CD4-positive, alpha-beta T cell treated with Interleukin-4 for 1 hour (primary cell): Measurements from ENCODE around the gene DAB2.

Source experiments
- DNase-seq, 2 donors: peaks; one replicate each; pipeline ENCODE4 v3.0.0-alpha.2; 2020 to 2022

The DAB2 gene

DNA sequence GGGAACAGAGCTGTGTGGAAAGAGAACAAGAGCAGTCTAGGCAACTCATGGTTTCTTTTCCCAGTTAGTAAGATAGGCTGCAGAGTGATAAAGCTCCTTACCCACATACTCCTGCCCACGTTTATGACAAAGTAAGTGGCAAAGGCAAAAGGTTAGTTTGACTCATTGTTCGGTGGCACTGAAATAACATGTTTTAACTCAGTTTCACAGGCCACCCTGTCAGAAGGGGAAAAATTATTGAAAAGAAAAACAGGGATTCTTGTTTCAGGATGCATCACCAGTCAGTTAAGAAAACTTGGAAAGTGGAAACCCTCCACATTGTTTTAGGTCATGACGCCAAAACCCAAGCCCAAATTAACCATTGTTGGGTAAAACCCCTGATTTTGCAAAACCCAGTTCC lies 22.3 kb upstream of the DAB2 start:
- no peak for DNase-seq

DNA sequence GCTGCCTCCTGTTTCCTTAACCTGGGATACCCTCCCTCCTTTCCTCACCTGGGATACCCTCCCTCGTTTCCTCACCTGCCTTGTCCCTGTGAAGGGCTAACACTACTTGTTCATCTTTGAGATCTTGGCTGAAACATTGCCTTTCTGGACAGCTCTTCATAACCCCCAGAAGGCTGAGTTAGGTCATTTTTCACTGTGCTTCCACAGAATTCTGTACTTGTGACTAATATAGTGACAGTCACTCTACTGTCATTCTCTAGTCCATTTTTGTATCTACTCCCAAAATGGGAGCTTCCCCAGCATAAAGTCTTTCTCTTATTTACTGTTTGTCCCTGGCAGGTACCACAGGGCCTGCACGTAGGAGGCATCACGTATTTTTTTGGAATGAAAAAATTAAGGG lies 21.5 kb upstream of the DAB2 start:
- DNase-seq: no peak

DNA sequence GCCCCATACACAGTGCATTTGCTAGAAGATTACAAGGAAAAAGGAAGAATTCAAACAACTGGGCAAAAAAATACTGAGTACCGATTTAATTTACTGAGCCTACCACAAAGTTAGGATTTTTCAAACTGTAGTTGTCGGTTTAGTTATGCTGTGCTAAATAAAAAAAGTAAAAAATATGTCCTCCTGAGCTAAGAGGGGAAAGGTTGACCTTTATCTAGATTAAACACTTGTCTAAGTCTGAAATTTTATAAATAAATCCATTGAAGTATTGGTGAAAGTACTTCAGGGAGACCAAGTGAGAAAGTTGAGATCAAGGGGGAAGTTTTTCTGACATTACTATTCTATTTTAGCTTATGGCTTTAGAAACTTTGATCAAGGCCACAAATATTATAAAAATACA lies 19.1 kb upstream of the DAB2 start:
- DNase-seq: no peak

DNA sequence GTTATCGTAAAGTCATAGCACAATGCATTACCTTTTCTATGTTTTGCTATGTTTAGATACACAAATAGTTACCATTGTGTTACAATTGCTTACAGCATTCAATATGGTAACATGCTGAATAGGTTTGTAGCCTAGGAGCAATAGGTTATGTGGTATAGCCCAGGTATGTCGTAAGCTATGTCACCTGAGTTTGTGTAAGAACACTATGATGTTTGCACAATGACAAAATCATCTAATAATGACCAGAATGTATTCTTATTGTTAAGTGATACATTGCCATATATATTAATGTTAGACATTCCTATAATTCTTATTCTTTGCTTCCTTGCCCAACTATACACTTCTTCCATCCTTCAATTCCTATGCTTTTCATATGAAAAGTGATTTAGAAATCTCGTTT lies 18.2 kb upstream of the DAB2 start:
- no peak for DNase-seq

DNA sequence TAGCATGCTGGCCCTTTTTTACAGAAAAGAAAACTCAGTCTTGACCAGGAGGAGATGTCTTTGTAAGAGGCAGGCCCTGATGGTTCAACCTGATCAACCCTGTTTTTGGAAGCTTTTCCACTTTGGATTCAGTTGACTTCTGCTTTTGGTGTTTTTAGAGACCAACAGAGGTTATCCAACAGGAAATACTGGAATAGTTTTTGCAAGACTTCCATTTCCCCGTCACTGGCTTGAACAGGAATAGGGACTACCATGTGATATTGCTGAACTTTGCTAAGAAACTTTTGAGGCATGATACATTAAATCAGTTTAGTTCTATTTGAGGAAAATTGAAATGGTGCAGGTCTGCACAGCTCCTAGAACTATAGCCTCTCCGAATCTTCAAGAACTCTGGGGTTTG lies 17.1 kb upstream of the DAB2 start:
- no peak for DNase-seq

DNA sequence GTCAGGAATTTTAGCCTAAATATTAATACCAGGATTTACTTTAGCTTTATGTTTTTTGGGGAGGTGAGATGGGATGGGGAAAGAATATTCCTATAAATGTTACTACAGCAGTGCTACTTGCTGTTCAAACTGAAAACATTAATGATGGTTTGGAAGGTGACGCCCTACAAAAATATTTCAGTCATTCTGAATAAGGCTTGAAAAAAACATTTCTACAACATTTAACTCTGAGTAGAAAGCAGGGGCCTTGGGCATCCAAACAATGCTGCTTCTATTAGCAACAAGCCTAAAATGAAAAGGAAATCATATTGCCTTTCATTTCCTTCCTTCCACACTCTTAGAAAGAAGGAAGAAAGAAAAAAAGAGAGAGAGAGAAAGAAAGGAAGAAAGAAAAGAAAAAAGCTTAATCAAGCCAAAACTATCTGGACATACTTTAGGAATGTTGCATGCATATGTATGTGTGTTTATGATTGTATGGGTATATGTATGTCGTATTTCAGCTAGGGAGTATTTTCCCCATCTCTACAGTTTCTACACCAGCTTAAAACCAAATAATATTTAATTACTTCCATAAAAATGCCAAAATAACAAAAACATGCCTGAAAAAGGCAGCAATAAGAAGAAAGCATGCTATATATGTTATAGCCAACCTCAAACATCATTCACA lies 16.3 kb upstream of the DAB2 start:
- DNase-seq: no peak

DNA sequence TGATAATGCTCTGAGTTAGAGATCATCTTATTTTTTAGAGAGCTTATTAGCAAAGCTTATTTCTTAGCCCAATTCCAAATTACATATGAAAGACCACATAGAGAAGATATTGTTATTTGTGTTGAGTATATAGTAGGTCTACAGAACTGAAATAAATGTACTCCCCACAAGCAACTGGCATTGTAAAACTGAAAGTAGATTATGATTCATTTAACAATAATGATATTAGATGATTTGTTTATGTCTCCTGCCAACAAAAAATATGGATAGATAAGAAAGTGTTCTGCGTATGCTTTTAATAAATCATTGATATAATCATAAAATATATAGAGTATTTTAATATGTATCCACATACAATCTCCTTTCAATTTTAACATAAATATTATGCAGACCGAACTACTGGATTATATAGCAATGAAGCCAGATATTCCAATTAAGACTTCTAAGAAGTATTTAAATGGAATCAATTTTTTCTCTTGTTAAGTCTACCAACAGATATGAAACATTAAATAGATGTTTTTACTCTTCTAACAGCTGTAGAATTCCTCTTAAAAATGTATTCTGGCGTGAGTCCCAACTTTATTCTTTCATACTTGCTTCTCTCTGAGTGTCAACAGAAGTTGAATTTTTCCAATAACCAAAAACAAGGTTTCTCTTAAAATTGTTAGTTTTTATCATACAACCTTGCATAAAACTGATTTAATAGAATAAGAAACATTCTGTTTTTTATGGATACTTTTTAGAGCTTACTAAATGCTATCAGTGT lies 15.6 kb upstream of the DAB2 start:
- DNase-seq: no peak

DNA sequence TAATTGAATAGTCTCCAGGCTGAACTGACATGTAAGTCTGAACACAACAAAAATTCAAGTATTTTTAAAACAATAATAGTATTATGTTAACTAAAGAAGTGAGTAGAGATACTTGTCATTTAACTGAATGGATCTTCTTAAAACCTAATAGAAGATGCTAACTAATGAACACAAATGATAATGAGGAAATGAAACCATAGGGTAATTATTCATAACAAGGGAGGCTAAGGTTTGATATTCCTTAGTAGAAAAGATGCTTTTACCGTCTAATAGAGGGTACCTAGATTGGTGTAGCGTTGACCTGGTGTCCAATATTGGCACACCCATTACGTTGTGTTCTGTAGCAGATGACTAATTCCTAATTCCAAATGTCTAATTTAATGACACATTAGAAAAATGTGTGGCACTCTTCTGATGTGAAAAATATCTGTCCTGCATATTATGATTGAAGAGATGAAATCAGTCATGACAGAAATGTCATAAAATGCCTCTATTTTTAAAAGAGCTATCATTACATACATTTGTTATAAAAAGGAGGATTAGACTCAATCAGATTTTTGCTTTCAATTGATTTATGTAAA lies 14.9 kb upstream of the DAB2 start:
- DNase-seq: no peak

DNA sequence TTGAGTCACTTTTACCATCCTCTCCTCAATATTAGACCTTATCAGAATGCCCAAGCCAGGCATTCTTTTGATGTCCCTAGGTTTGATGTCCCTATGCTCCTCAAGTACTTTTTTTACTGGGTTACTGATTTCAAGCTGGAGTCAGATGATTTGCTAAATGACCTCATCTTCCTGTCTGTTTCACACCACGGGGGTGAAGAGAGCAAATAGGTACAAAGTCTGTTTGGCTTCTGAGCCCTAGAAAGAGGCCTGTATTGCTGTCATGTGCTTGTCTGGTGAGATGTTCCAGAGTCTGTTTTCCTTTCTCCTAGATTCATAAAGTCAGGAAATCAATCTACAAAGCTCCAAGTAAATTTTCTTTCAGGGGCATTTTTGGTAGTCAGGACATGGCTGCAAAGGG lies 12.7 kb upstream of the DAB2 start:
- no peak for DNase-seq

DNA sequence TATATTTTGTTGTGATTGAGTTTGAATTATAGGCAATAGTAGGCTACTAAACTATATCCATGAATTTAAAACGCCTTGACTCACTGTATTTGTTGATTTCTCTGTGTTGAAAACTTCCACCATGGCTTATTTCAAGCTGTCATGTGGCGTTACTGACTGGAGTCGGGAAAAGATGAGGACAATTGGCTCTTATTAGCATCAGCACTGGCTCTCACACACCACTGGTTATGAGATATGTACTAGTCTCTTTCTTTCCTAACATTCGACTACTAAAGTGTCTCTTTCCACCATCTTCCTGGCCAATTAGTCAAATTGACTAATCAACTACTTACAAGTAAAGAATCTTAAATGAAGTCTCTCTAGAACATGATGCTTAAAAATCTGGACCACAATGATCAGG lies 9.1 kb upstream of the DAB2 start:
- no peak for DNase-seq

DNA sequence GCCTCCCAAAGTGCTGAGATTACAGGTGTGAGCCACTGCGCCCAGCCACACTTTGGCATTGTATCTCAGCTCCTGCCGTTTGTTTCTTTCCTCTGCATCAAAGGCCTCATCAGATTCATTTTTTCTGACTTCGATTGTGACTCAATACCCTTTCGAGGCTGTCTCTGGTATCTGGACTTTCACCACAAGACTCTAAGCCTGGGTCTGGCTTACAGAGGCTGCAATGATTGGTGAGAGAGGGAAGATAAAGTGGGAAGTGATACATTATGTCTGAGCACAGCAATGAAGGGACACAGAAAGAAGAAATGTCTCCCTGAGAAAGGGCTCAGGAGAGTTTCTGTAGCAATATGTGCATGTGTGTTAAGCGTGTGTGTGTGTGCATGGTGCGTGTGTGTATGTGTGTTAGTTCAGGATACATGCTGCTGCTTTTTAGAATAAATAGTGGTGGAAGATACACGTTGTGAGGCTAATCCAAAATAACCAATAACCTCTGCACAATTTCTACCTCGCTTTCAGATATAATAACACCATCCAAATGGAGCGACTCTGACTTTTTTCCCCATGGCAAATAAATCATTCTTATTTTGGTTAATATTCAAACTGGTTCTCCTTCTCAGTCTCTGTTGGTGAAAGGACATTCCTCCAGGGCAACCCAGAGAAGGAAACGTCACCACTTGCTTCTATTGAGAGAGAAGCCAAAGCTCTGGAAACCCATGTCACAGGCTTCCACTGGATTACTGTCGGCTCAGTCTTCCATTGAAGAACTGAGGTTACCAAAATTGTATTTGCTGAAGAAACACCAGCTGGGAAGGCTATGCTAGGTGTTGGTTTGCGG lies 8.1 kb upstream of the DAB2 start:
- no peak for DNase-seq

DNA sequence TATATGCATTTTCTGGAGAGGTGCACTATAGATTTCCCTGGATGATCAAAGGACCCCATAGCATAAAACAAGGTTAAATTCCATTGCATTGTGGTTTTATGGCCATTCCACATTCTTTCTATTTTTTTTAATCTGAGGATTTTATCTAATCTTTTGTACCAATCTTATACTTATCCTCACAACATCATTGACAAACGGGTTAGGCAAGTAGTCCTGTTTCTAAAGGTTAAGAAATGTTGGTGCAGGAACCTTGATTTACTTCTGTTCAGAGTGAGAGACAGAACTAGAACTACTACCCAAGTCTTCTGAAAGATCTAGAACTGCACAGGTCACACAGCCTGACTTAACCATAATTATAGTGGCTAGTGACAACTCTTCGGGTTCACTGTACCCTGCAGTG lies 5.7 kb upstream of the DAB2 start:
- no peak for DNase-seq

DNA sequence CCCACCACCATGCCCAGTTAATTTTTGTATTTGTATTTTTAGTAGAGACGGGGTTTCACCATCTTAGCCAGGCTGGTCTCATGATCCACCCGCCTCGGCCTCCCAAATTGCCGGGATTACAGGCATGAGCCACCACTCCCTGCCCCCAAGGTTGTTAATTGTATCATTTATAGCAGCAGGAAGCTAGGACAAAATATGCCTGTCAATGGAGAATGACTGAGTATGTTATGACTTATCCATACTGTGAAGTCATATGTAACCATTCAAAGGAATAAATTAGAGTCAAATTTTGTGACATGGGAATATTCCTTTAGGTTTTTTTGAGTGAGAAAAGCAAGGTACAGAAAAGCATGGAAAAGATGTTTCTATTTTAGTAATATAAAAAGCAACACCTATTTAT lies 3.9 kb upstream of the DAB2 start:
- DNase-seq: no peak

DNA sequence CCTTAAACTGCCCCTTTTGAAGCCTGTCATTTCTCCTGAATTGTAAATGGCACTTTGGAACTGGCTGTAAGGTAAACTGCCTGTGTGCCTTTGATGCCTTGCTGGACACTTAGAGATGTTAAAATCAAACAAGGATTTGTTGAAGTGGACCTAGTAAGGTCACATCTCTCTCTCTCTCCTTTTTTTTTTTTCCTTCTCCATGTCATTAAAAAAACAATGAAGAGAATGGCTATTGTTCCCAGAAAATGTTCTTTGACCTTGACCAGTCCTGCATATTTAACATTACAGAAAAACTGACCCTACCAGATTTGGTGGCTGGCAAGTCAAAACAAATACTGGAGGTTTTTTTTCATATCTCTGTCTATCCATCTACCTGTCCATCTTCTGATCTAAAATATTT lies 2.9 kb upstream of the DAB2 start:
- DNase-seq: no peak

DNA sequence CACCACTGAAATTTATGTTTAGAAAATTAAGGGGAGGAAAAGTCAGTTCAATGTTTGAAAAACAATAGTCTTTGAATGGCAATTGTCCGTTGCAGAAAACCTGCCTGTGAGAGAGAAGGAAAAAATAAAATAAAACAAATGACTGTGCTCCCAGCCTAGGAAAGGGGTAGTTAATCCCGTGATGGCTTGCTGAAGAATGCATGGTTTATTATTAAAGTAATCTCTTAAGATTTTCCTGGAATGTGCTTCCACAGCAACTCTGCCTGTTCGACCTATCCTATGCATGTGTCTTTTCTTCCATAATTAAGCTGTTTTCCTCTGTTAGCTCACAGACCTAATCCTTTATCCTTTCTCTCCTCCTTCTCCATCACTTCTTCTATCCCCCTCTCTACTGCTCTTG lies 2.4 kb upstream of the DAB2 start:
- no peak for DNase-seq

DNA sequence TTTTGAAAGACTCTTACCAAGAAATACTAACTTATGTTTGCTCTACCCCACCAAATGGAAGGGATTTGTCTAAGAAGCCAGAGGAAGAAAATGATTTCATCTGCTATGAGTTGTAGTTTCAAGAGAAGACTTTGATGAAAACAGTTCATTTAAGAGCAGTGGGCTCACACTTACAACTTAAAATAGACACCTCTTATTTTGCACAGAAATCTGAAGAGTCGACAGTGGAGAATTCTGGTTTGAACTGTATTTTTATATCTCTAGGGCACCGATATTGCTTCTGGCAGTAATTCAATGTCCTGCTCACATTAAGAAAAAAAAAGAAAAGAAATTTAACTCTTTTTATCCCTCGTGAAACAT lies 1.9 kb upstream of the DAB2 start:
- DNase-seq: no peak

DNA sequence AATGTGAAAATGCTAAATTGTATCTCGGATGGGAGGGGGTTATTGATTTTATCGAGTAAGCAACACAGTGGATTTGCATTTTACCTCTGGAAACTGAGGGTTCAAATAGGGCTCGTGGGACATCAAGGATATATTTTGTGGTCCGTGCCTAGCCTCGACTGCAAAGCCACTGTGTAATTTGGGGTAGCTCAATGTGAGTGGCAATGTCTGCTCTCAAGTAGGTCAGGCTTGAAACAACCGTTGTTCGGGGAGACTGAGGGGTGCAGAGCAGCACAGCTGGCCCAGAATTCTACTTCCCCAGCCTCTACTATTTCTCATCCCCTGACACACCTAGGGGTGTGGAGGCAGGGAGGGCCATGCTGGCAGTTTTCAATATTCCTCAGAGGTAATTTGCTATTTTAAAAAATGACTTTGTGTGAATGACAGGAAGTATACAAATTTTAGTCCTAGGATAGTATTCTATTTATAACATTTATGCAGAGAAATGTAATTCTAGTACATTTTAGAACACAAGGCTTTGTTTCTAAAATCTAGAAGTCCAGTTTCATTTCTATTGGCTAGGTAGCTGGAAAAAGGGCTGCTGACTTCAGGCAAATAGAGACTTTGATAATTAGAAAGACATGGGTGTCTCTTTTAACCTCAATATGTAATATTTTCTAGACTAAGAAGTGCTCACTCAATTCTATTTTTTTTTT lies 1.4 kb upstream of the DAB2 start:
- no peak for DNase-seq

DNA sequence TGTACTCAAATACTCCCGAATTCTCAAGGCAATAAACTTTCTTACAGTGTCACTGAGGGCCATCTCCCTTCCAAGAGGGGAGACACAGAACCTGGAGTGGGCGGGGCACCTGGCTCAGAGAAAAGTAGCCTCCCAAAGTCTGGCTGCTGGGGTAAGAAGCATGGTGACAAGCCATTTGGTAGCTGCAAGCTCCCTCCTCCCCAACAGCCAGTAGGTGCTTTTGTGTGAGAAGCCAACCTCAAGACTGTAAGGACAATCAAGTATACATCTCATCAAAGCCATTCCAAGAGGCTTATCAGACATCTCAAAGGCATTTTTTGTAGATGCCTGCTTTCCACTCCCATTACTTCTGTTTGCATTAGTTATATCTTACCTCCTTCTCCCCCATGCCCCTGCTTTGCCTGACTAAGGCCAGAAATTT lies 1.4 kb downstream of the DAB2 start:
- DNase-seq: no peak

DNA sequence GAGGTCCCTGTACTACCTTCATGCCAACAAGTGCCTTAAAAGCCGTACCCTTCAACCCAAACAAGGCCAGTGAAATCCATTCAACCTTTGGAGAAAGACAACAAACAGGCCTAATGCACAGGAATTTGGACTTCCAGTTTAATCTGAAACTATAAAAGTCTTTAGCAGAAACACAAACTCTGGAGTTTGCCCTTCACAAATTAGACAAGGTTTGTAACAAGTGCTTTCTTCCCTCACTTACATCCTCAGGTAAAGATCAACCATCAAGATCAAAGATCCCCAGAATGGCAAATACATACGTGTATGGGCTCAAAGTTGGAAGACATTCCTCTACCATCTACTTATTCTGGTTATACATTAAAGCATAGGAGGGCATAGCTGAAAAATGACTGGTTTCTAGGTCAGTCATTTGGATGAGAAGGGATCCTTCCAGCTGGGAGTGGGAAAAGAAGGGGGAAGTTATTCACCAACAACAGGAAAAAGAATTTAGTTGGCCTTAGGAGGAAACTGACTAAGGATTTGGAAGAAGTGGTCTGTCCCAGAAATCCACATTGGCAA lies 2.0 kb downstream of the DAB2 start:
- no peak for DNase-seq

DNA sequence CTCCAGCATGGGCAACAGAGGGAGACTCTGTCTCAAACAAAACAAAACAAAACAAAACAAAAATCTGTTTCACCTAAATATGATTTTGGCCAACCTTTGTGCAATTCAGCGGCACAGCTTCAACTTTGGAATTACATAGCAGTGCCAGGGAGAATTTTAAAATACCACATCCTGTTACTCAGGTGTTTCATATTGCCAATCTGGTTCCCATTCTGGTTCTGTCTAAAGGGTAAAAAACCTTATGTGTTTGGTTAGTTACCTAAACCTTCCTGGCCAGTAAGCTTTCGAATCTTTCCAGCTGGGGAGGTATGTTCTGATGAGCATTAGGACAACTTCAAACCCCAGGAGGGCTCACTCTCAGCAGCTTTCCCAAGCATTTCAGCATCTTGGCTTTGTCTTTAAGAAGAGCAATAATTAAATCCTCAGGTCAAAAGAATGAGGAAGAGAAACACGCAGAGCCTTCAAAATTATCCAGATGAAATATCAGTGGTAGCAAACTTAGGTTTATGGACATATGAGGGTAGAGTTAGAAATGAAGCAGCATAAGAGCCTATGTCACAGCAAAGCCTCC lies 2.7 kb downstream of the DAB2 start:
- no peak for DNase-seq

DNA sequence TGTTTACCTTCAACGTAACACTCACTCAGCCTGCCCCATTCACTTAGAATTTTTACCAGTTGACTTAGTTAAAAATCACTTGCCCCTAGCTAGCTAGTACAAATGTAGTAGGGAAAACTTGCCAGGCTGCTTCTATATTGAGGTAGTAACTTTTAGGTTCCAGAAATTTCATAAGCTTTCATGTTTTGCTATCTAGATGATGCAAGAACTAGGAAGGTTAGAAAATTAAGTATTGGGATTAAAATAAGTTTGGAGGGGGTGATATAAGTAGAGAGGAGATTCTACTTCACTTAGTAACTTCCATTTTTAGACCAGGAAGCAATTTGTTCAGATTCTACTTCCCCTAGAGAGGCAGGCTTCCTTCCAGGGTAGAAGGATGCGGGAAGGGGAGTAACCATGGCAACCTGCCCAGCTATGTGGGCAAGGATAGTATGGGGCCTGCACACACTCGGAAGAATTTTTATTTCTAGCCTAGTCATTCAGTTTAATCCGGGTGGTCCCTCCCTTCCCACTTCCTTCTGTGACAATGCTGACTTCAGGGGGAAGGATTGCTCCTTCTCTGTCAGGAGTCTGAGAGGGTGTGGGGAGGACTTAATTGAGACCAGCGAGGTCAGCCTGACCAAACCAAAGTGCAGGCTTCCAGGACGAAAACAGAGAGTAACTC lies 4.2 kb downstream of the DAB2 start:
- DNase-seq: no peak

DNA sequence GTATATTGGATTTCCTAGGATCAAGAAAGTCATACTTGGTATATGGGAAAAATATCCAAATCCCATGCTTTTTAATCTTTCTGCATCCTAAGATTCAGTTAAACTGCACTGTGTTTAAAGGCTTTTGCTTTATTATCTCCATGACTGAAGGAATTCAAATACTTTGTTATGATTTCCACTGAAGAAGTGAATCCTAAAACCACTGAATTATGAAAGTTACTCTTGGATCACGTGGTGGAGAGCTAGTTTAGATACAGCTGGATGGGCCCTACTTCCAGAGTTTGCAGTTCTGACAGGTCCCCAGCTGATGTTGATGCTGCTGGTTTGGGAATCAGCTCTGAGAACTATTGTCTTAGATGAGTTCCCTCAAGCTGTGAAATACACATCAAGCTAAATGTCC lies 5.0 kb downstream of the DAB2 start:
- DNase-seq: no peak
